ENCODE measurements around the gene AOAH. TPM values are rescaled to one million over a fixed set of nuclear protein-coding genes. Genes with fewer than 3 reads are reported as not detected.

The AOAH gene
- total RNA-seq, 1 donor from 2014 or later, result 5.5 TPM

DNA sequence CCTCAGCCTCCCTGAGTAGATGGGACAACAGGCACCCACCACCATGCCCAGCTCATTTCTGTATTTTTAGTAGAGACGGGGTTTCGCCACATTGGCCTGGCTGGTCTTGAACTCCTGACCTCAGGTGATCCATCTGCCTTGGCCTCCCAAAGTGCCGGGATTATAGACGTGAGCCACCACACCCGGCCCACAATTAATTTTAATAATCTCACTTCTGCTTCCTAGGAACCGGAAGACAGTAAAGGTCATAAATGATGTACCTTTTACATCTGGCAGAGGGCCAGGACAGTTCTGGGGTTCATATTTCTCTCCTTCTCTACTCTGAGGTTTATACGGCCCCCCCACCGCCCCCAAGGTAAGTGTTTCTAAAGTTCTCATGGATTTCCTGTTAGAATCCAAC, 31.2 kb upstream of the AOAH start:
- Histone ChIP-seq H3K27me3 (no peaks in the 10 kb centered on the region), H3K4me1 (no peaks in the 10 kb centered on the region), H3K27ac (no peak overlapping the region), H2AFZ (replicated peaks) (no peak overlapping the region), H3K9me3 (ENCODE audit: low read depth) (no peaks in the 10 kb centered on the region), H3K36me3 (no peaks in the 10 kb centered on the region), H4K20me1 (ENCODE audit: low read depth) (no peaks in the 10 kb centered on the region), H3K79me2 (ENCODE audit: low read depth) (no peaks in the 10 kb centered on the region), H3K4me2 (no peak overlapping the region), H3K4me3 (no peak overlapping the region), H3F3A (ENCODE audit: low read depth) (no peaks in the 10 kb centered on the region), H3K9ac (no peak overlapping the region)
- no peak for TF ChIP-seq EZH2 (IDR thresholded peaks at IDR 0.05)
- TF ChIP-seq EZH2phosphoT487 (IDR thresholded peaks at IDR 0.05), result no peak
- TF ChIP-seq, protein P1, sequence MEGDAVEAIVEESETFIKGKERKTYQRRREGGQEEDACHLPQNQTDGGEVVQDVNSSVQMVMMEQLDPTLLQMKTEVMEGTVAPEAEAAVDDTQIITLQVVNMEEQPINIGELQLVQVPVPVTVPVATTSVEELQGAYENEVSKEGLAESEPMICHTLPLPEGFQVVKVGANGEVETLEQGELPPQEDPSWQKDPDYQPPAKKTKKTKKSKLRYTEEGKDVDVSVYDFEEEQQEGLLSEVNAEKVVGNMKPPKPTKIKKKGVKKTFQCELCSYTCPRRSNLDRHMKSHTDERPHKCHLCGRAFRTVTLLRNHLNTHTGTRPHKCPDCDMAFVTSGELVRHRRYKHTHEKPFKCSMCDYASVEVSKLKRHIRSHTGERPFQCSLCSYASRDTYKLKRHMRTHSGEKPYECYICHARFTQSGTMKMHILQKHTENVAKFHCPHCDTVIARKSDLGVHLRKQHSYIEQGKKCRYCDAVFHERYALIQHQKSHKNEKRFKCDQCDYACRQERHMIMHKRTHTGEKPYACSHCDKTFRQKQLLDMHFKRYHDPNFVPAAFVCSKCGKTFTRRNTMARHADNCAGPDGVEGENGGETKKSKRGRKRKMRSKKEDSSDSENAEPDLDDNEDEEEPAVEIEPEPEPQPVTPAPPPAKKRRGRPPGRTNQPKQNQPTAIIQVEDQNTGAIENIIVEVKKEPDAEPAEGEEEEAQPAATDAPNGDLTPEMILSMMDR (IDR thresholded peaks at IDR 0.05), result no peak
- H3K27ac Mint-ChIP-seq, result no peak overlapping the region
- H3K27me3 Mint-ChIP-seq (ENCODE audit: insufficient read depth, low read depth), result peaks cover 6% of the 10 kb centered on the region
- no peak for DNase-seq (ENCODE audit: low spot score)
- no peaks in the 10 kb centered on the region for H3K36me3 Mint-ChIP-seq
- no peak overlapping the region for H3K4me3 Mint-ChIP-seq
- H3K9me3 Mint-ChIP-seq, result no peaks in the 10 kb centered on the region
- H3K4me1 Mint-ChIP-seq, result peaks cover 11% of the 10 kb centered on the region

DNA sequence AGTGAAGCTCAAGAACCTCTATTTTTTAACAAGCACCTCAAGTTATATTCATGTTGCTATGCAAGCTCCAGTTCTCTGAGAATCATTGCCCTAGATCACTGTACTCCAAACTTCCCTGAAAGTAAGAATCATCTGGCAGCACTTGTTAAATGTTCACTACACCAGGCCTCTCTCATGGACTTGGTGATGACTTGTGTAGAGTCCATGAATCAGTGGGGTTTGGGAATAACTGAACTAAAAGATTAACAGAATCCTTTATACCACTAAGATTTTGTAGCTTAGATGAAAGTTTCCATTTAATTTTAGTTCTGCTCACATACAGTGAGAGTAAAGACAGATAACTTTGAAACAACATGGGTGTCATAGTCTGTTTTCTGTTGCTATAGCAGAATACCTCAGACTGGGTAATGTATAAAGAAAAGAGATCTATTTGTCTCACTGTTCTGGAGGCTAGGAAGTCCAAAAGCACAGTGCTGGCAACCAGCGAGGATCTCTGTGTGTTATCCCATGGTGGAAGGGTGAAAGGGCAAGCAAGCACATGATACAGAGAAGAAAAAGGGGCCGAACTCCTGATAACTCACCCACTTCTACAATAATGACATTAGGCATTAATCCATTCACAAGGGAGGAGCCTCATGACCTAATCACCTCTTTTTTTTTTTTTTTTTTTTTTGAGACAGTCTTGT, 27.9 kb upstream of the AOAH start:
- TF ChIP-seq, protein P1 (IDR thresholded peaks at IDR 0.05), result no peak
- TF ChIP-seq EZH2phosphoT487 (IDR thresholded peaks at IDR 0.05) (no peak), EZH2 (IDR thresholded peaks at IDR 0.05) (no peak)
- H3K9ac ChIP-seq, result no peak overlapping the region
- no peaks in the 10 kb centered on the region for H3F3A ChIP-seq (ENCODE audit: low read depth)
- H3K79me2 ChIP-seq (ENCODE audit: low read depth), result no peaks in the 10 kb centered on the region
- H3K4me2 ChIP-seq, result no peak overlapping the region
- peaks cover 16% of the 10 kb centered on the region for H3K4me1 Mint-ChIP-seq
- no peak for DNase-seq (ENCODE audit: low spot score)
- H3K27ac ChIP-seq, result no peak overlapping the region
- H3K4me1 ChIP-seq, result no peaks in the 10 kb centered on the region
- H3K9me3 Mint-ChIP-seq, result no peaks in the 10 kb centered on the region
- H3K9me3 ChIP-seq (ENCODE audit: low read depth), result no peaks in the 10 kb centered on the region
- no peak overlapping the region for H3K4me3 Mint-ChIP-seq
- no peaks in the 10 kb centered on the region for H3K36me3 ChIP-seq
- H4K20me1 ChIP-seq (ENCODE audit: low read depth), result no peaks in the 10 kb centered on the region
- H3K27me3 ChIP-seq, result no peaks in the 10 kb centered on the region
- H3K27me3 Mint-ChIP-seq (ENCODE audit: insufficient read depth, low read depth), result peaks cover 5% of the 10 kb centered on the region
- H3K36me3 Mint-ChIP-seq, result no peaks in the 10 kb centered on the region
- no peak overlapping the region for H2AFZ ChIP-seq (replicated peaks)
- H3K27ac Mint-ChIP-seq, result no peak overlapping the region
- no peak overlapping the region for H3K4me3 ChIP-seq

DNA sequence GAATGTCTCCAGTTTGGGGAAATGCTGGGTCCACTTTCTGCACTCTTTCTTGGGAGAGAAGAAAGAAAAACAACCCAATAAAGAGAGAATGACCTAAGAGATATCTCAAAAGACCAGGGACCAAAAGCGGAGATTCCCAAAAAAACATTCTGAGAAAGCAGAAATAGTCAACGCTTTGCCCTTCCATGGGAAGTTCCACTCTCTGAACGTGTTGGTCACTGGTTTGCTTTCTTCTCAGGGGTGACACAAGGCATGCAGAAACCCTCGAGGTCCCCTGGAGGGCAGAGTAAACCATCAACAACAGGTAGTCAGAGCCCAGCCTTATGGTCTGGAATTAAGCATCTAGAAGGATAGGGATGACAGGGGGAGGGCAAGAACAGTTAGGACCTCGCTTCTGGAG, 26.2 kb upstream of the AOAH start:
- Histone ChIP-seq H3F3A (ENCODE audit: low read depth) (no peaks in the 10 kb centered on the region), H4K20me1 (ENCODE audit: low read depth) (no peaks in the 10 kb centered on the region), H3K4me1 (no peaks in the 10 kb centered on the region), H3K9me3 (ENCODE audit: low read depth) (no peaks in the 10 kb centered on the region), H2AFZ (replicated peaks) (no peak overlapping the region), H3K79me2 (ENCODE audit: low read depth) (no peaks in the 10 kb centered on the region), H3K4me2 (no peak overlapping the region), H3K9ac (no peak overlapping the region), H3K27me3 (no peaks in the 10 kb centered on the region), H3K27ac (no peak overlapping the region), H3K36me3 (no peaks in the 10 kb centered on the region), H3K4me3 (no peak overlapping the region)
- H3K27ac Mint-ChIP-seq, result no peak overlapping the region
- TF ChIP-seq EZH2 (IDR thresholded peaks at IDR 0.05), result no peak
- no peak for TF ChIP-seq EZH2phosphoT487 (IDR thresholded peaks at IDR 0.05)
- TF ChIP-seq, protein P1 (IDR thresholded peaks at IDR 0.05), result no peak
- H3K4me3 Mint-ChIP-seq, result no peak overlapping the region
- no peaks in the 10 kb centered on the region for H3K36me3 Mint-ChIP-seq
- H3K4me1 Mint-ChIP-seq, result peaks cover 12% of the 10 kb centered on the region
- DNase-seq (ENCODE audit: low spot score), result no peak
- peaks cover 2% of the 10 kb centered on the region for H3K27me3 Mint-ChIP-seq (ENCODE audit: insufficient read depth, low read depth)
- H3K9me3 Mint-ChIP-seq, result no peaks in the 10 kb centered on the region

Data from neural progenitor cell (in vitro differentiated cells).